ENCODE measurements around the gene USH2A. TPM values are rescaled to one million over a fixed set of nuclear protein-coding genes. Genes with fewer than 3 reads are reported as not detected.
A peak's percentile ranks its signal among the peaks of the same experiment; 100 is the strongest.

Gene USH2A
- total RNA-seq, 6 experiments from 2014 or later, result 0.19 to 1.8 (median 0.81) TPM

DNA sequence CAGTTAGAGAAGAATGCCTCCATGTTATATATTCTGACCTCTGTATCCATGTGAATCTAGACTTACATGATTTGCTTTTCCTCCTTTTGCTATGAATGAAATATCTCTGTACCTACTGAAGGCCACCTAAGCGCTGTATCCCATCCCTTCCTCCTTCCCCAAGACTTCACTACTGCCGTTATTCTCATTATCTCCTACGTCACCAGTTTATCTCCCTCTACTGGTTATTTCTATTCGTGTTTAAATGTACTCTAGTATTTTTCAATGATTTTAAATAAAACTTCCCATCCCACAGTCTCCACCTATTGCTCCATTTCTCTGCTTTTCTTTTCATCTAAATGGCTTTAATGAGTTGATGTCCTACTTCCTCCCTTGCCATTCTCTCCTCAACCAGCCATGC lies 746.1 kb downstream of the USH2A start:
- TF ChIP-seq POLR2A (IDR thresholded peaks at IDR 0.05), result no peak
- TF ChIP-seq, protein P1, sequence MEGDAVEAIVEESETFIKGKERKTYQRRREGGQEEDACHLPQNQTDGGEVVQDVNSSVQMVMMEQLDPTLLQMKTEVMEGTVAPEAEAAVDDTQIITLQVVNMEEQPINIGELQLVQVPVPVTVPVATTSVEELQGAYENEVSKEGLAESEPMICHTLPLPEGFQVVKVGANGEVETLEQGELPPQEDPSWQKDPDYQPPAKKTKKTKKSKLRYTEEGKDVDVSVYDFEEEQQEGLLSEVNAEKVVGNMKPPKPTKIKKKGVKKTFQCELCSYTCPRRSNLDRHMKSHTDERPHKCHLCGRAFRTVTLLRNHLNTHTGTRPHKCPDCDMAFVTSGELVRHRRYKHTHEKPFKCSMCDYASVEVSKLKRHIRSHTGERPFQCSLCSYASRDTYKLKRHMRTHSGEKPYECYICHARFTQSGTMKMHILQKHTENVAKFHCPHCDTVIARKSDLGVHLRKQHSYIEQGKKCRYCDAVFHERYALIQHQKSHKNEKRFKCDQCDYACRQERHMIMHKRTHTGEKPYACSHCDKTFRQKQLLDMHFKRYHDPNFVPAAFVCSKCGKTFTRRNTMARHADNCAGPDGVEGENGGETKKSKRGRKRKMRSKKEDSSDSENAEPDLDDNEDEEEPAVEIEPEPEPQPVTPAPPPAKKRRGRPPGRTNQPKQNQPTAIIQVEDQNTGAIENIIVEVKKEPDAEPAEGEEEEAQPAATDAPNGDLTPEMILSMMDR (IDR thresholded peaks at IDR 0.05), result peak; percentile 12 to 38 (median 30)
- intact Hi-C loops (cut with DNase I), result no loop called here
- H3K4me3 ChIP-seq, result peak overlapping the region in 1 of 3 donors; percentile 20
- H3K9me3 ChIP-seq, result no peaks in the 10 kb centered on the region
- 35% methylated on average over 4 of the region's 4 CpGs for WGBS (ENCODE audit: insufficient coverage, low coverage, low lambda C conversion rate, missing lambda C conversion rate)
- no peaks in the 10 kb centered on the region for H3K27me3 ChIP-seq
- H3K4me1 ChIP-seq, result no peaks in the 10 kb centered on the region
- H3K27ac ChIP-seq, result no peak overlapping the region
- DNase-seq, result no peak
- no peaks in the 10 kb centered on the region for H3K36me3 ChIP-seq
- ATAC-seq, result peak; percentile 67 to 76 (median 72)

DNA sequence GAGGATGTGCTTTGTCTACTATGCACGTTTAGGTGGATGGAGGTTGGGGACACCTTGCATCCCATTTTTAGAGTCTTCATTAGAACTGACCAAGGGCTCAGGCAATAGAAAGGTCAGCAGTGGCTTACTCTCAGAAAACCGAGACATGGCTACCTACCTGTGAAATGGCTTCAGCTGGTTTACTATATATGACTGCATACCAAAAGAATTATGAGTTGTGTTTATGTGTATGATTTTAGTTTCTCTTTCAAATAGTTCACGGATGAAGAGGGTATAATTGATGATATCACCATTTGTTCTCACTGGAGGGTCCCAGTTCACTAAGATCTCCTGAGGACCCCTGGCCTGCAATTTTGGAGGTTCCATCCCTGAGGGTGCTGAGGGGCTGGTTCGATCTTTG lies 749.3 kb downstream of the USH2A start:
- H3K27me3 ChIP-seq, result no peaks in the 10 kb centered on the region
- TF ChIP-seq POLR2A (IDR thresholded peaks at IDR 0.05), result no peak
- TF ChIP-seq, protein P1 (IDR thresholded peaks at IDR 0.05), result no peak
- H3K27ac ChIP-seq, result no peak overlapping the region
- H3K4me3 ChIP-seq, result no peak overlapping the region
- intact Hi-C loops (cut with DNase I), result no loop called here
- no peaks in the 10 kb centered on the region for H3K4me1 ChIP-seq
- WGBS (ENCODE audit: insufficient coverage, low coverage, low lambda C conversion rate, missing lambda C conversion rate), result 83% methylated on average over 4 of the region's 4 CpGs
- H3K9me3 ChIP-seq, result no peaks in the 10 kb centered on the region
- no peak for ATAC-seq
- no peaks in the 10 kb centered on the region for H3K36me3 ChIP-seq
- no peak for DNase-seq

- H3K4me3 ChIP-seq, result no peak overlapping the region
- no peaks in the 10 kb centered on the region for H3K36me3 ChIP-seq
- TF ChIP-seq, protein P1 (IDR thresholded peaks at IDR 0.05), result peak in 1 of 4 donors; percentile 13
- no peak for TF ChIP-seq POLR2A (IDR thresholded peaks at IDR 0.05)
- no peaks in the 10 kb centered on the region for H3K4me1 ChIP-seq
- no peaks in the 10 kb centered on the region for H3K9me3 ChIP-seq
- 84% methylated on average over 2 of the region's 2 CpGs for WGBS (ENCODE audit: insufficient coverage, low coverage, low lambda C conversion rate, missing lambda C conversion rate)
- no peaks in the 10 kb centered on the region for H3K27me3 ChIP-seq
- intact Hi-C loops (cut with DNase I), result no loop called here
- no peak for ATAC-seq
- DNase-seq, result no peak
- no peak overlapping the region for H3K27ac ChIP-seq
Measured at GRCh38 chr1:215672482-215672881, 750.8 kb downstream of the USH2A start.

- TF ChIP-seq POLR2A (IDR thresholded peaks at IDR 0.05), result no peak
- TF ChIP-seq, protein P1 (IDR thresholded peaks at IDR 0.05), result no peak
- Histone ChIP-seq H3K4me1 (no peaks in the 10 kb centered on the region), H3K9me3 (no peaks in the 10 kb centered on the region), H3K27ac (no peak overlapping the region), H3K4me3 (no peak overlapping the region), H3K36me3 (no peaks in the 10 kb centered on the region), H3K27me3 (no peaks in the 10 kb centered on the region)
- DNase-seq (no peak), ATAC-seq (no peak)
- WGBS (ENCODE audit: insufficient coverage, low coverage, low lambda C conversion rate, missing lambda C conversion rate), result 50% methylated on average over 4 of the region's 4 CpGs
- intact Hi-C loops (cut with DNase I), result no loop called here
Measured at GRCh38 chr1:215669806-215670491, 753.3 kb downstream of the USH2A start.
